Lower leg skin (tissue), 3 donors: ENCODE measurements around the gene EMILIN3.

Experiments
- POLR2A ChIP-seq, 2 donors: fragments of 450-650 bp; IDR thresholded peaks; one replicate each; pipeline ENCODE4 v1.6.1; 2016 to 2017; ENCODE audit warnings: antibody characterized with exemption in 2 of 2, mild to moderate bottlenecking in 1 of 2, moderate library complexity in 1 of 2
- TF ChIP-seq, protein P1 (sequence below), 3 donors: fragments of 450-650 bp; IDR thresholded peaks; one replicate each; pipeline ENCODE4 v1.5.1; 2016; ENCODE audit warnings: antibody characterized with exemption in 3 of 3, mild to moderate bottlenecking in 3 of 3, moderate library complexity in 2 of 3

- TF ChIP-seq, protein P1, sequence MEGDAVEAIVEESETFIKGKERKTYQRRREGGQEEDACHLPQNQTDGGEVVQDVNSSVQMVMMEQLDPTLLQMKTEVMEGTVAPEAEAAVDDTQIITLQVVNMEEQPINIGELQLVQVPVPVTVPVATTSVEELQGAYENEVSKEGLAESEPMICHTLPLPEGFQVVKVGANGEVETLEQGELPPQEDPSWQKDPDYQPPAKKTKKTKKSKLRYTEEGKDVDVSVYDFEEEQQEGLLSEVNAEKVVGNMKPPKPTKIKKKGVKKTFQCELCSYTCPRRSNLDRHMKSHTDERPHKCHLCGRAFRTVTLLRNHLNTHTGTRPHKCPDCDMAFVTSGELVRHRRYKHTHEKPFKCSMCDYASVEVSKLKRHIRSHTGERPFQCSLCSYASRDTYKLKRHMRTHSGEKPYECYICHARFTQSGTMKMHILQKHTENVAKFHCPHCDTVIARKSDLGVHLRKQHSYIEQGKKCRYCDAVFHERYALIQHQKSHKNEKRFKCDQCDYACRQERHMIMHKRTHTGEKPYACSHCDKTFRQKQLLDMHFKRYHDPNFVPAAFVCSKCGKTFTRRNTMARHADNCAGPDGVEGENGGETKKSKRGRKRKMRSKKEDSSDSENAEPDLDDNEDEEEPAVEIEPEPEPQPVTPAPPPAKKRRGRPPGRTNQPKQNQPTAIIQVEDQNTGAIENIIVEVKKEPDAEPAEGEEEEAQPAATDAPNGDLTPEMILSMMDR (IDR thresholded peaks at IDR 0.05), result no peak
- no peak for TF ChIP-seq POLR2A (IDR thresholded peaks at IDR 0.05)
Measured at GRCh38 chr20:41348430-41349172, 18.0 kb downstream of the EMILIN3 start.
